ENCODE results near the gene PM20D2. TPM values are rescaled to one million over a fixed set of nuclear protein-coding genes. Genes with fewer than 3 reads are reported as not detected.

PM20D2 gene, protein sequence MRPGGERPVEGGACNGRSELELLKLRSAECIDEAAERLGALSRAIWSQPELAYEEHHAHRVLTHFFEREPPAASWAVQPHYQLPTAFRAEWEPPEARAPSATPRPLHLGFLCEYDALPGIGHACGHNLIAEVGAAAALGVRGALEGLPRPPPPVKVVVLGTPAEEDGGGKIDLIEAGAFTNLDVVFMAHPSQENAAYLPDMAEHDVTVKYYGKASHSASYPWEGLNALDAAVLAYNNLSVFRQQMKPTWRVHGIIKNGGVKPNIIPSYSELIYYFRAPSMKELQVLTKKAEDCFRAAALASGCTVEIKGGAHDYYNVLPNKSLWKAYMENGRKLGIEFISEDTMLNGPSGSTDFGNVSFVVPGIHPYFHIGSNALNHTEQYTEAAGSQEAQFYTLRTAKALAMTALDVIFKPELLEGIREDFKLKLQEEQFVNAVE
- 26.8 and 27.9 TPM in 2 replicates for total RNA-seq (2022)
- Bru-seq, nascent RNA, result percentile 87 among the genes with signal in this experiment
- BruChase-seq, experiment 1, labeled RNA remaining after a 2-hour chase, result percentile 90 among the genes with signal in this experiment
- percentile 96 among the genes with signal in this experiment for BruChase-seq, experiment 2, labeled RNA remaining after a 6-hour chase
- long read RNA-seq, full-length matches to known transcripts, result 17 of 45 reads
- long read RNA-seq, partial matches to known transcripts, result 3 of 45 reads
- long read RNA-seq, other reads (novel, unspliced or antisense), result 25 of 45 reads

DNA sequence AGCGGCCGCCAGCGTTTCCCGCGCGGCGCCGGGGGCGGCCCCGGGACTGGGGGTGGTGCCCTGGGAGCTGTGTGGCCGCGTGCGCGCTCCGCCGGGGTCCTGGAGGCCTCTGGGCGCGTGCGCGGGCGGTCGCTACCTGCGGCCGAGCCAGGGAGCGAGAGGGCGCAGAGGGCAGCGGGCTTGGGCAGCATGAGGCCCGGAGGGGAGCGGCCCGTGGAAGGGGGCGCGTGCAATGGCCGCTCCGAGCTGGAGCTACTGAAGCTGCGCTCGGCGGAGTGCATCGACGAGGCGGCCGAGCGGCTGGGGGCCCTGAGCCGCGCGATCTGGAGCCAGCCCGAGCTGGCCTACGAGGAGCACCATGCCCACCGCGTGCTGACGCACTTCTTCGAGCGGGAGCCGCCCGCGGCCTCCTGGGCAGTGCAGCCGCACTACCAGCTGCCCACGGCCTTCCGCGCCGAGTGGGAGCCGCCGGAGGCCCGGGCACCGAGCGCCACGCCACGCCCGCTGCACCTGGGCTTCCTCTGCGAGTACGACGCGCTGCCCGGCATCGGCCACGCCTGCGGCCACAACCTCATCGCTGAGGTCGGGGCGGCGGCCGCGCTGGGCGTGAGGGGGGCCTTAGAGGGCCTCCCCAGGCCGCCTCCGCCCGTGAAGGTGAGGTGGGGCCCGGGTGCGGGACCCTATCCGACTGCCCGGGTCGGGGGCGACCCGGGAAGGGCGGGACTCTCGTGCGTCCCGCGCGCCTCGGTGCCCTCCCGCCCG, at the start of gene PM20D2:
Gene PM20D2, plus strand, starts transcription at position 100 of the 762 bp plus-strand sequence. Its CDS starts 90 bp downstream, at position 190.
- Histone ChIP-seq H3K4me1 (peaks cover 20% of the 10 kb centered on the region), H3K27me3 (replicated peaks; ENCODE audit: control insufficient read depth, insufficient read depth, low read length) (no peaks in the 10 kb centered on the region), H3K9me3 (no peaks in the 10 kb centered on the region), H3K36me3 (ENCODE audit: control insufficient read depth, insufficient read depth, low read length) (no peaks in the 10 kb centered on the region; the same call in 1 of the 2 replicates), H3K4me3 (ENCODE audit: low read depth, low read length) (peak within 1 kb of the TSS; percentile 70)
- intact Hi-C loops (cut with micrococcal nuclease; ENCODE audit: unreplicated experiment), result no loop called here
- H3K4me1 Mint-ChIP-seq (ENCODE audit: low read depth, unreplicated experiment), result peaks cover 19% of the 10 kb centered on the region
- no peaks in the 10 kb centered on the region for H3K27me3 Mint-ChIP-seq (ENCODE audit: insufficient read depth, unreplicated experiment)
- peak within 1 kb of the TSS; percentile 79 for H3K4me3 Mint-ChIP-seq (ENCODE audit: unreplicated experiment)
- TF ChIP-seq CTCF (IDR thresholded peaks at IDR 0.05; ENCODE audit: insufficient read depth in 1 of 2, low read depth in 1 of 2, low read length in 1 of 2, severe bottlenecking in 1 of 2, unreplicated experiment in 1 of 2), result no peak
- CTCF ChIA-PET, result interaction anchor here (0.6 kb wide), 1 partner anchor 92 kb away, joined by 4 read pairs; no protein-coding TSS in a partner anchor
- peak within 1 kb of the TSS; percentile 17 for H3K27ac Mint-ChIP-seq (ENCODE audit: unreplicated experiment)
- POLR2A ChIA-PET, result interaction anchor here (0.5 to 1.2 kb wide), 3 partner anchors 60 to 488 kb away, joined by 3 to 11 read pairs (median 3); partner anchors contain the start of gene PNRC1
- BruUV-seq (replicated peaks), result no TSS peak
- peak; percentile 72 to 86 for DNase-seq
- H3K36me3 Mint-ChIP-seq (ENCODE audit: insufficient read depth, unreplicated experiment), result peaks cover 15% of the 10 kb centered on the region
- H3K9me3 Mint-ChIP-seq (ENCODE audit: unreplicated experiment), result no peaks in the 10 kb centered on the region

- Histone ChIP-seq H3K4me3 (ENCODE audit: low read depth, low read length) (no peak overlapping the region), H3K4me1 (no peaks in the 10 kb centered on the region), H3K9me3 (no peaks in the 10 kb centered on the region), H3K36me3 (ENCODE audit: control insufficient read depth, insufficient read depth, low read length) (no peaks in the 10 kb centered on the region), H3K27me3 (replicated peaks; ENCODE audit: control insufficient read depth, insufficient read depth, low read length) (no peaks in the 10 kb centered on the region)
- ChIA-PET CTCF (interaction anchor here (0.6 kb wide), 1 partner anchor 511 kb away, joined by 3 read pairs; no protein-coding TSS in a partner anchor), POLR2A (no interaction called here)
- no peak overlapping the region for H3K27ac Mint-ChIP-seq (ENCODE audit: unreplicated experiment)
- peaks cover 6% of the 10 kb centered on the region for H3K4me1 Mint-ChIP-seq (ENCODE audit: low read depth, unreplicated experiment)
- BruUV-seq (replicated peaks), result no TSS peak
- no peaks in the 10 kb centered on the region for H3K9me3 Mint-ChIP-seq (ENCODE audit: unreplicated experiment)
- DNase-seq, result no peak
- H3K4me3 Mint-ChIP-seq (ENCODE audit: unreplicated experiment), result no peak overlapping the region
- H3K36me3 Mint-ChIP-seq (ENCODE audit: insufficient read depth, unreplicated experiment), result no peaks in the 10 kb centered on the region
- intact Hi-C loops (cut with micrococcal nuclease; ENCODE audit: unreplicated experiment), result no loop called here
- no peaks in the 10 kb centered on the region for H3K27me3 Mint-ChIP-seq (ENCODE audit: insufficient read depth, unreplicated experiment)
- no peak for TF ChIP-seq CTCF (IDR thresholded peaks at IDR 0.05; ENCODE audit: insufficient read depth in 1 of 2, low read depth in 1 of 2, low read length in 1 of 2, severe bottlenecking in 1 of 2, unreplicated experiment in 1 of 2)
Observed at GRCh38 chr6:89098461-89098860, 47.4 kb upstream of the PM20D2 start.

GRCh38 chr6:89100114-89100513, 45.7 kb upstream of the PM20D2 start:
- ChIA-PET POLR2A (interaction anchor here (1.2 kb wide), 1 partner anchor 17 kb away, joined by 5 read pairs; no protein-coding TSS in a partner anchor), CTCF (no interaction called here)
- Mint-ChIP-seq H3K4me3 (ENCODE audit: unreplicated experiment) (no peak overlapping the region), H3K9me3 (ENCODE audit: unreplicated experiment) (no peaks in the 10 kb centered on the region), H3K27ac (ENCODE audit: unreplicated experiment) (no peak overlapping the region), H3K27me3 (ENCODE audit: insufficient read depth, unreplicated experiment) (no peaks in the 10 kb centered on the region), H3K4me1 (ENCODE audit: low read depth, unreplicated experiment) (peaks cover 6% of the 10 kb centered on the region), H3K36me3 (ENCODE audit: insufficient read depth, unreplicated experiment) (no peaks in the 10 kb centered on the region)
- intact Hi-C loops (cut with micrococcal nuclease; ENCODE audit: unreplicated experiment), result no loop called here
- Histone ChIP-seq H3K9me3 (no peaks in the 10 kb centered on the region), H3K36me3 (ENCODE audit: control insufficient read depth, insufficient read depth, low read length) (no peaks in the 10 kb centered on the region), H3K27me3 (replicated peaks; ENCODE audit: control insufficient read depth, insufficient read depth, low read length) (no peaks in the 10 kb centered on the region), H3K4me1 (no peaks in the 10 kb centered on the region), H3K4me3 (ENCODE audit: low read depth, low read length) (no peak overlapping the region)
- DNase-seq, result no peak
- BruUV-seq (replicated peaks), result no TSS peak
- no peak for TF ChIP-seq CTCF (IDR thresholded peaks at IDR 0.05; ENCODE audit: insufficient read depth in 1 of 2, low read depth in 1 of 2, low read length in 1 of 2, severe bottlenecking in 1 of 2, unreplicated experiment in 1 of 2)
